KMS-11 (cell line): ENCODE results near the gene MSANTD3.
"Not testable (repeated sequence)": the region's sequence is repeated elsewhere in the genome, so short reads cannot be mapped to it uniquely, and the experiment has no call there.

ENCODE experiments used
- H2AFZ ChIP-seq: fragments of 200-600 bp; sonication (generic); 2 replicates; pipeline ENCODE4 v1.6.1; 2016; ENCODE audit warnings: antibody characterized with exemption, mixed run types, low read depth
- H3K27ac ChIP-seq: fragments of 200-600 bp; sonication (generic); 2 replicates; pipeline ENCODE4 v1.6.1; 2016; ENCODE audit warnings: mild to moderate bottlenecking, mixed run types
- H3K27me3 ChIP-seq: fragments of 200-600 bp; sonication (generic); 2 replicates; pipeline ENCODE4 v1.6.1; 2017; ENCODE audit warnings: mild to moderate bottlenecking, low read depth, mixed run types, moderate library complexity; ENCODE audit not compliant: insufficient read depth
- H3K36me3 ChIP-seq: fragments of 200-600 bp; sonication (generic); 2 replicates; pipeline ENCODE4 v1.6.1; 2017; ENCODE audit warnings: mild to moderate bottlenecking, mixed run types; ENCODE audit not compliant: insufficient read depth
- H3K4me1 ChIP-seq: fragments of 200-600 bp; sonication (generic); 2 replicates; pipeline ENCODE4 v1.6.1; 2016; ENCODE audit warnings: mild to moderate bottlenecking, low read depth, mixed run types; ENCODE audit not compliant: poor library complexity, severe bottlenecking
- H3K4me2 ChIP-seq: fragments of 200-600 bp; sonication (generic); 2 replicates; pipeline ENCODE4 v1.7.0; 2016; ENCODE audit warnings: mild to moderate bottlenecking, mixed run types
- H3K4me3 ChIP-seq: fragments of 200-600 bp; sonication (generic); IDR thresholded peaks from 2 replicates; pipeline ENCODE4 v1.6.1; 2017; ENCODE audit warnings: low read depth, low read length, mixed read lengths; ENCODE audit not compliant: insufficient read depth
- H3K79me2 ChIP-seq: fragments of 200-600 bp; sonication (generic); 2 replicates; pipeline ENCODE4 v1.6.1; 2016; ENCODE audit warnings: low read depth, mixed run types; ENCODE audit not compliant: insufficient read depth
- H3K9ac ChIP-seq: fragments of 200-600 bp; sonication (generic); 2 replicates; pipeline ENCODE4 v1.6.1; 2016; ENCODE audit warnings: mild to moderate bottlenecking, mixed run types
- H4K20me1 ChIP-seq: fragments of 200-600 bp; sonication (generic); 2 replicates; pipeline ENCODE4 v1.6.1; 2016; ENCODE audit warnings: mild to moderate bottlenecking, mixed run types; ENCODE audit not compliant: insufficient read depth
- TF ChIP-seq, protein P1 (sequence below): fragments of 200-600 bp; sonication (generic); conservative IDR thresholded peaks from 2 replicates; pipeline ENCODE4 v1.6.1; 2017; ENCODE audit warnings: low read depth, mild to moderate bottlenecking, antibody characterized with exemption, low read length, moderate library complexity, mixed read lengths

Gene MSANTD3

GRCh38 chr9:100413839-100414420, 13.0 kb upstream of the MSANTD3 start:
- Histone ChIP-seq H3K9ac (no peak overlapping the region), H3K79me2 (no peaks in the 10 kb centered on the region), H4K20me1 (no peaks in the 10 kb centered on the region), H3K27me3 (no peaks in the 10 kb centered on the region), H3K36me3 (no peaks in the 10 kb centered on the region), H3K27ac (no peak overlapping the region), H3K4me2 (no peak overlapping the region), H3K4me1 (peaks cover 5% of the 10 kb centered on the region), H2AFZ (no peak overlapping the region), H3K4me3 (no peak overlapping the region)
- TF ChIP-seq, protein P1, sequence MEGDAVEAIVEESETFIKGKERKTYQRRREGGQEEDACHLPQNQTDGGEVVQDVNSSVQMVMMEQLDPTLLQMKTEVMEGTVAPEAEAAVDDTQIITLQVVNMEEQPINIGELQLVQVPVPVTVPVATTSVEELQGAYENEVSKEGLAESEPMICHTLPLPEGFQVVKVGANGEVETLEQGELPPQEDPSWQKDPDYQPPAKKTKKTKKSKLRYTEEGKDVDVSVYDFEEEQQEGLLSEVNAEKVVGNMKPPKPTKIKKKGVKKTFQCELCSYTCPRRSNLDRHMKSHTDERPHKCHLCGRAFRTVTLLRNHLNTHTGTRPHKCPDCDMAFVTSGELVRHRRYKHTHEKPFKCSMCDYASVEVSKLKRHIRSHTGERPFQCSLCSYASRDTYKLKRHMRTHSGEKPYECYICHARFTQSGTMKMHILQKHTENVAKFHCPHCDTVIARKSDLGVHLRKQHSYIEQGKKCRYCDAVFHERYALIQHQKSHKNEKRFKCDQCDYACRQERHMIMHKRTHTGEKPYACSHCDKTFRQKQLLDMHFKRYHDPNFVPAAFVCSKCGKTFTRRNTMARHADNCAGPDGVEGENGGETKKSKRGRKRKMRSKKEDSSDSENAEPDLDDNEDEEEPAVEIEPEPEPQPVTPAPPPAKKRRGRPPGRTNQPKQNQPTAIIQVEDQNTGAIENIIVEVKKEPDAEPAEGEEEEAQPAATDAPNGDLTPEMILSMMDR: no peak

GRCh38 chr9:100417815-100418214, 9.1 kb upstream of the MSANTD3 start:
- TF ChIP-seq, protein P1: no peak
- H3K36me3 ChIP-seq: no peaks in the 10 kb centered on the region
- no peaks in the 10 kb centered on the region for H3K27me3 ChIP-seq
- no peak overlapping the region for H3K4me2 ChIP-seq
- no peaks in the 10 kb centered on the region for H4K20me1 ChIP-seq
- no peaks in the 10 kb centered on the region for H3K4me1 ChIP-seq
- no peak overlapping the region for H2AFZ ChIP-seq
- no peak overlapping the region for H3K27ac ChIP-seq
- no peaks in the 10 kb centered on the region for H3K79me2 ChIP-seq
- no peak overlapping the region for H3K9ac ChIP-seq
- no peak overlapping the region for H3K4me3 ChIP-seq

DNA sequence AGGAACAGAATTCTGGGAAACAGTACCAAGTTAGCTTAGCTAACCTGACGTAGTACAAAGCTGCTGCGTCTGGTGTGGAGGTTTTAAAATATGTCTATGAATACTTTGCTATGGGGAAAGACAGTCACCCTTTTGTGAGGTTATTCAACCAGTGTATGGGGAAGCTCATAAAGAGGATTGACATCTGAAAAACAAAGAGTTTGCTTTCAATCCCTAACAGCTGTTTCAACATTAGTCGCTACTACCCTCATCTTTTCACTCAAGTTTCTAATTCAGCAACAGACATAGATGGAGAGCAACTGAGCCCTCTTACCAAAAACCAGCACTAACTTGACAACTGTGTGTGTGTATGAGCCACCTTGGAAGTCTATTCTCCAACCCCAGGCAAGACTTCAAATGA, 7.8 kb upstream of the MSANTD3 start:
- TF ChIP-seq, protein P1: no peak
- no peak overlapping the region for H3K27ac ChIP-seq
- no peak overlapping the region for H3K9ac ChIP-seq
- no peaks in the 10 kb centered on the region for H3K79me2 ChIP-seq
- no peak overlapping the region for H2AFZ ChIP-seq
- H3K36me3 ChIP-seq: no peaks in the 10 kb centered on the region
- no peak overlapping the region for H3K4me3 ChIP-seq
- H3K27me3 ChIP-seq: no peaks in the 10 kb centered on the region
- no peaks in the 10 kb centered on the region for H3K4me1 ChIP-seq
- no peaks in the 10 kb centered on the region for H4K20me1 ChIP-seq
- H3K4me2 ChIP-seq: no peak overlapping the region

- not testable (repeated sequence) for H4K20me1 ChIP-seq, H3K4me2 ChIP-seq, H2AFZ ChIP-seq, H3K9ac ChIP-seq, H3K27ac ChIP-seq, H3K36me3 ChIP-seq, H3K4me1 ChIP-seq, H3K27me3 ChIP-seq, H3K4me3 ChIP-seq, H3K79me2 ChIP-seq
Measured at GRCh38 chr9:100421116-100421515, 5.8 kb upstream of the MSANTD3 start.

GRCh38 chr9:100425758-100426157, 1.2 kb upstream of the MSANTD3 start:
- TF ChIP-seq, protein P1: no peak
- Histone ChIP-seq H3K27ac (peak overlapping the region; percentile 94; the same call in 1 of the 2 replicates), H3K4me1 (peaks cover 15% of the 10 kb centered on the region), H2AFZ (peak overlapping the region; percentile 88; the same call in 1 of the 2 replicates), H3K36me3 (no peaks in the 10 kb centered on the region), H3K4me2 (peak overlapping the region; percentile 75; the same call in 1 of the 2 replicates), H3K9ac (no peak overlapping the region), H3K79me2 (peaks cover 9% of the 10 kb centered on the region; the same call in 1 of the 2 replicates), H3K4me3 (no peak overlapping the region), H3K27me3 (no peaks in the 10 kb centered on the region), H4K20me1 (no peaks in the 10 kb centered on the region)
